G401.6 (cell line): ENCODE data around the gene KLHDC4.
"Not testable (repeated sequence)": the region's sequence is repeated elsewhere in the genome, so short reads cannot be mapped to it uniquely, and the experiment has no call there.

Experiments
- FAIRE-seq: peaks from 2 replicates; lab custom pipeline; 2012; peaks lifted over from hg19 to GRCh38; lab: Jason Lieb, UNC

KLHDC4 gene

DNA sequence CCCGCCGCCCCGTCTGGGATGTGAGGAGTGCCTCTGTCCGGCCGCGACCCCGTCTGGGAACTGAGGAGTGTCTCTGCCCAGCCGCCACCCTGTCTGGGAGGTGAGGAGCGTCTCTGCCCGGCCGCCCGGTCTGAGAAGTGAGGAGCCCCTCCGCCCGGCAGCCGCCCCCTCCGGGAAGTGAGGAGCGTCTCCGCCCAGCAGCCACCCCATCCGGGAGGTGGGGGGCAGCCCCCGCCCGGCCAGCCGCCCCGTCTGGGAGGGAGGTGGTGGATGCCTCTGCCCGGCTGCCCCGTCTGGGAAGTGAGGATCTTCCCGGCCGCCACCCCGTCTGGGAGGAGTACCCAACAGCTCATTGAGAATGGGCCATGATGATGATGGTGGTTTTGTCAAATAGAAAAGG, 47.0 kb downstream of the KLHDC4 start:
- FAIRE-seq = not testable (repeated sequence)

GRCh38 chr16:87715658-87716057, 50.1 kb downstream of the KLHDC4 start:
- no peak for FAIRE-seq

DNA sequence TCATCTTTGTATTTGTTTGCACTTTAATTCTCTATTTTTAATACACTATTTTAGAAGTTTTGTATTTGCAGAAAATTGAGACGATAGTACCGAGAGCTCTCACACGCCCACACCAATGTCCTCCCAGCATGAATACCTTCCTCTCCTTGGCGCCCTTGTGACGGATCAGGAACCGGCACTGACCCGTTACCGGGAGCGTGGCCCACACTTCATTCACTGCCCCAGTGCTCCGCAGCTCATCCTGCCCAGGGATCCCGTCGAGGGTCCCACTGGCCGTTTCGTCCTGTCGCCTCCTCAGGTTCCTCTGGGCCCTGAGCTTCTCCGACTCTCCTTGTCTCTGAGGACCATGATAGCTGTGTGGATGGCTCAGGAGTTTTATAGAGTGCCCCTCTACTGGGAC, 50.6 kb downstream of the KLHDC4 start:
- no peak for FAIRE-seq

GRCh38 chr16:87713451-87714229, 52.1 kb downstream of the KLHDC4 start:
- no peak for FAIRE-seq

- no peak for FAIRE-seq
Observed at GRCh38 chr16:87712184-87712762, 53.5 kb downstream of the KLHDC4 start.

- no peak for FAIRE-seq
Observed at GRCh38 chr16:87710887-87711286, 54.9 kb downstream of the KLHDC4 start.

DNA sequence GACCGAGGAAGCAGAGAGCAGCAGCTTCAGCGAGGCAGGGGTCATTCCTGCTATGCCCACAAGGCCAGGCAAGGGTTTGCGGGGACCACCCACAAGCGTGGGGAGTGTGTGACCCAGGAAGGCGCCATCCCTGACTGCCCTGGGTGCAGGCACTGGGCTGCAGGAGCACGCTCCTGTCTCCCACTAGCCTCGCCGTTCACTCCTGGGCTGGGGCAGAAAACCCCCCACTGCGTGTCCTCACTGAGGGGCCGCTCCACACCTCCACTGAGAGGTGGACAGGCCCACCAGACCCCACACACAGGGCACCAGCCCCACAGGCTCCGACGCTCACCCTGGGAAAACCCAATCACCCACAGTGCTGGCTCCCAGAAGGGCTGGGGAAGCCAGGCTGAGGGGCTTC, 56.1 kb downstream of the KLHDC4 start:
- no peak for FAIRE-seq

GRCh38 chr16:87708881-87709638, 56.7 kb downstream of the KLHDC4 start:
- FAIRE-seq = no peak

DNA sequence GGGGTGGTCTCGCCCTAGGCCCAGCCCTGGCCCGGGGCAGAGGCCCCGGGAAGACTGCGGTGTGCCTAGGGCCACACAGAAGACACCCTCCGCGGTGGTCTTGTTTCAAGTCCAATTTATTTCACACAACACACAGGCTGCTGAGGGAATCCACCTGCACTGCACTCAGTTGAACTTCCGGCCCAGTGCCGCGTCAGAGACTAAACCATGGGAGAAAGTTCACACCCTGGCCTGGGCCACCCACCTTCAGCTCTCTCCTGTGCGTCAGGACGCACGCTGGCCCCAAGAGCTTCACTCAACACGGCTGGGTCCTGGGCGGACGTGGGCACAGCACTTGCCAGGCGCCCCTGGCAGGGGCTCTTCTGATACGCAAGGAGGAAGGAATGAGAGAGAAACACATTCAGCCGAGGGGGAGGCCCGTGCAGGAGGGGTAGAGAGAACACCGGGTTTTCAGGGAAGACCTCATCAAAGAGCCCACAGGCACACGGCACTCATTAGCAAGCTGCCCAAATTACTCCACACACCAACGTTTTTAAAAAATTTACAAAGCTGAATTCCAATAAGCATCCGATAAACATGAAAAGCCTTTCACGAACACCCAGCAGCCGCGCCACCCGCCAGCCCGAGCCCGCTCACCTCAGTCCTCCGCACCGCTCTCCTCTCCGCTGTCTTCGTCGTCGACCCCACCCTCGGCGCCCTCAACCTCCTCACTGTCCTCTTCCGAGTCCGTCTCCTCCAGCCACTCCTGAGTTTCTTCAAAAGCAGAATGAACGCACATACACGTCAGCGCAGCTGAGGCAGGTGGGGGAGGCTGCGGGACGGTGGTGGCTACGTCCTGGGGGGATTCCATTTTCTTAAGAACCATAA, 57.8 kb downstream of the KLHDC4 start:
- no peak for FAIRE-seq

DNA sequence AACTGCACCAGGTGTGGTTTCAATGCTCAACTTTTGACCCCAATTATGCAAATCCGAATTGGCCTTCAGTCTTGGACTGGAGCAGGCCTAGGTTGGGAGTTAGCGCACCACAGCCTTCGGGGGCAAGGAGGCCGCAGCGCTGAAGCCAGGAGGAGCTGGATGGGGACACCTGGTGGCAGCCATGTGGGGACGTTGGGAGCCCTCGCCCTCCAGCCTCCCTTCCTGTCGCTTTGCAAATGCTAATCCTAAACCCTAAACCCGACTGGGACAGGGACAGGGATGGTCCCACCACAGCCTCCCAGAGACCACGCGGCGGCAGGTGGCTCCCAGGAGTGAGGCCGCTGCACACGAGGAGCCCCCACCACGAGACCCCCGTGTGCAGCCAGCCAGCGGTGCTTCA, 58.7 kb downstream of the KLHDC4 start:
- no peak for FAIRE-seq

GRCh38 chr16:87706278-87707000, 59.3 kb downstream of the KLHDC4 start:
- no peak for FAIRE-seq

- FAIRE-seq = no peak
Observed at GRCh38 chr16:87705771-87706277, 60.0 kb downstream of the KLHDC4 start.

- FAIRE-seq = no peak
Observed at GRCh38 chr16:87704754-87705353, 60.9 kb downstream of the KLHDC4 start.

GRCh38 chr16:87703835-87704375, 61.9 kb downstream of the KLHDC4 start:
- FAIRE-seq = no peak

GRCh38 chr16:87703071-87703470, 62.7 kb downstream of the KLHDC4 start:
- no peak for FAIRE-seq

DNA sequence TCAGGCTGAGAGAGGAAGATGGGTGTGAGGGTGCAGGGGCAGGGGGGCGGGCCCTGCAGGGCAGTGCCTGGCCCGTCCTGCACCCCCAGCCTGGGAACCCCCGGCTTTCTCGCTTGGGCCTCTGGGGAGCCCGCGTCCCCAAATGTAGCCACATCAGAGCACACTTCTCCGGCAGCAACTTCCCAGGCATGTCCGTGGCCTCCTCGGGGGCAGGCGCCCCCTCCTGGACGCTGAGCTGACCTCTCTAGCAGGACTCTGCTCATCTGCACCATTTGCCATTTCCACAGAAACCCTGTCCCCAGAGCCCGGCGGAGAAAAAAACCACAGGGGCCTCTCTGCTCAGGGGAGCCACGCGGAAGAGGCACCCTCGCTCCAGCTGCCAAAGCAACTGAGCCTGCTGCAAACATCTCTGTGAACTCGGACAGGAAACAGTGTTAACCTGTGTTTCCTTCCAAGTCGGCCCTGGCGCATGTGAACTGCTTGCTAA, 63.4 kb downstream of the KLHDC4 start:
- no peak for FAIRE-seq

DNA sequence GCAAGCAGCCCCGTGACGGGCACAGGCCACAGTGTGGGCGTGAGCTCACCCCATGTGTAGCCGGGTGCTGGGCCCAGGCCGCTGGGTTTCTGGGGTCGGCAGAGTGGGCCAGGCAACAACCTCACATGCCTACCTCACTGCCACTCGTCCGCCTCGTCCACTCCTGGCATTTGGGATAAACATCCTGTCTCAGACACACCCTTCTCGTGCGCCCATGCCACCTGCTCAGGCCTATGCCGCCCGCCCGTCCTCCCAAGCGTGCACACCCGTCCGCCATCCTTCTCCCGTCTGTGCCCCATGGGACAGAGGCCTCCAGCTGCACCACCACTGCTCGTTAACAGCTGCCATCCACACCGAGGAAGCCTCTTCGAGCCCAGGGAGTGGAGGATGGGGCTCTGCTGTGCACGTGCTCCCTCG, 64.3 kb downstream of the KLHDC4 start:
- FAIRE-seq = no peak

DNA sequence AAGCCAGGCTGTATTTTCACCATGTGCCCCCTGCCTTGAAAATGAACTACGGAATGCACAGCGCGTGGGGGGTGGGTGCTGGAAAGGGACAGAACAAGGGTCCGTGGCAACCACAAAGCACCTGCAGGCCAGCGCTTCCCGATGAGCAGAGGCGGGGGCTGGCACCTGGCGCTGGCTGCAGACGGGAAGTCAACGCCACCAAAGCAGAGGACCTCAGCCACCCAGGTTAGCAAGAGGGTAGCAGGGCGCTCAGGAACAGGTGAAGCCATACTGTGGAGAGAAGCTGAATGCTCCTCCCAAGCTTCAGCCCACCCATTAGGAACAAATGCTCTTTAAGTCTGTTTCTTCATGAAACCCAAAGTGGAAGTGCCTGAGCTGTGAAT, 64.7 kb downstream of the KLHDC4 start:
- FAIRE-seq = no peak

DNA sequence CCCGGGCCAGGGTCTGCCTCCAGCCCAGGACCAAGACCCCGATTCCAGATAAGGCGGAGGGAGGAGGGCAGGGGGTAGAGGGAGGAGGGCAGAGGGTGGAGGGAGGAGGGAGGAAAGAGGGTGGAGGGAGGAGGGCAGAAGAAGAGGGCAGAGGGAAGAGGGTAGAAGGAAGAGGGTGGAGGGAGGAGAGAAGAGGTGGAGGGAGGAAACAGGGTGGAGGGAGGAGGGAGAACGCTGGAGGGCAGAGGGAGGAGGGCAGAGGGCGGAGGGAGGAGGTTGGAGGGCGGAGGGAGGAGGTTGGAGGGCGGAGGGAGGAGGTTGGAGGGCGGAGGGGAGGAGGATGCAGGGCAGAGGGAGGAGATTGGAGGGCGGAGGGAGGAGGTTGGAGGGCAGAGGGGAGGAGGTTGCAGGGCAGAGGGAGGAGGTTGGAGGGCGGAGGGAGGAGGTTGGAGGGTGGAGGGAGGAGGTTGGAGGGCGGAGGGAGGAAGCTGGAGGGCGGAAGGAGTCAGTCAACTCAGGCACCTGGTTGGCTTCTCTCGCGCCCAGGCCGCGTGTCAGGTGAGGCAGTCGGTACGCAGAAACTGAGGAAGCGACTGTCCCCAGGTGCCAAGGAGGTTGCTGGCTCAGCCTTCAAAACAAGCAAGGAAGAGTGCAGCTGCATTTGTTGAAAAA, 65.2 kb downstream of the KLHDC4 start:
- no peak for FAIRE-seq

GRCh38 chr16:87698676-87699199, 67.0 kb downstream of the KLHDC4 start:
- no peak for FAIRE-seq
